Aorta (tissue), 5 donors: ENCODE results near the gene BMI1. TPM values are rescaled to one million over a fixed set of nuclear protein-coding genes. Genes with fewer than 3 reads are reported as not detected.
"Not testable (repeated sequence)": the region's sequence is repeated elsewhere in the genome, so short reads cannot be mapped to it uniquely, and the experiment has no call there.

Experiments
- ATAC-seq: fragments of 200-7000 bp; cut with Tn5 transposase; one replicate; pipeline ENCODE4 v1.9.1; 2022; ENCODE audit warnings: moderate library complexity; ENCODE audit not compliant: low FRiP score
- DNase-seq, 2 donors: peaks; one replicate each; pipeline ENCODE4 v3.0.0-alpha.2; 2020
- H3K27ac ChIP-seq, 2 donors: one replicate each; pipeline ENCODE4 v1.5.1; 2013; ENCODE audit warnings: low read length in 2 of 2, mild to moderate bottlenecking in 2 of 2, moderate library complexity in 2 of 2, control low read depth in 1 of 2, inconsistent platforms in 1 of 2, low read depth in 1 of 2
- H3K27me3 ChIP-seq, 2 donors: one replicate each; pipeline ENCODE4 v1.6.1; 2013; ENCODE audit warnings: control low read depth in 1 of 2, low read length in 1 of 2, mild to moderate bottlenecking in 1 of 2, moderate library complexity in 1 of 2; ENCODE audit not compliant: insufficient read depth in 2 of 2, control insufficient read depth in 1 of 2
- H3K36me3 ChIP-seq, 2 donors: one replicate each; pipeline ENCODE4 v1.6.1; 2013; ENCODE audit warnings: control low read depth in 1 of 2, low read length in 1 of 2, mild to moderate bottlenecking in 1 of 2; ENCODE audit not compliant: insufficient read depth in 2 of 2, control insufficient read depth in 1 of 2
- H3K4me1 ChIP-seq, 2 donors: one replicate each; pipeline ENCODE4 v1.6.1; 2013; ENCODE audit warnings: low read length in 2 of 2, control low read depth in 1 of 2, mild to moderate bottlenecking in 1 of 2, moderate library complexity in 1 of 2; ENCODE audit not compliant: insufficient read depth in 2 of 2, control insufficient read depth in 1 of 2
- H3K4me3 ChIP-seq, 2 donors: one replicate each; pipeline ENCODE4 v1.5.1; 2013; ENCODE audit warnings: low read length in 2 of 2, control low read depth in 1 of 2, mild to moderate bottlenecking in 1 of 2
- H3K9me3 ChIP-seq: one replicate; pipeline ENCODE4 v1.6.1; 2013; ENCODE audit warnings: mild to moderate bottlenecking, low read length; ENCODE audit not compliant: control insufficient read depth
- WGBS, 2 donors: extraction: QIAGEN DNeasy Blood & Tissue Kit; methylation state at CpG; one replicate each; pipeline ENCODE4 v1.1.7; 2013; 5-methylcytosine and 5-hydroxymethylcytosine counted together
- intact Hi-C, 2 donors: fragments of 100-400 bp; cut with DNase I; formaldehyde crosslinking; loops; one replicate each; pipeline versions ENCODE4 v1.14.2 to v1.15.0; 2022
- polyA plus RNA-seq, 2 donors: library from polyadenylated mRNA; stranded (reverse); fragments of 200-250 nt; gene quantifications; one replicate each; pipeline ENCODE4 v1.2.3, GENCODE V29; 2013
- total RNA-seq, 2 donors: library from RNA; stranded (reverse); fragmentation: NEBNext Ultra II Directional; extraction: Animal tissue kit (Norgen Biotek cat#: 25700); gene quantifications; one replicate each; pipeline ENCODE4 v1.2.1, GENCODE V29; 2021
- donor health status: healthy with polysubstance abuse.
- donor health status: Bipolar disorder and iron deficiency.
- donor health status: DM: no; HTN: no; CAD: no.
- donor health status: DM: no; HTN: no; CAD: no.
- donor health status: DM: yes; HTN: yes; CAD: no.

The BMI1 gene
- total and polyA plus RNA-seq, 4 donors: 40.8 to 61.4 (median 55.4) TPM

DNA sequence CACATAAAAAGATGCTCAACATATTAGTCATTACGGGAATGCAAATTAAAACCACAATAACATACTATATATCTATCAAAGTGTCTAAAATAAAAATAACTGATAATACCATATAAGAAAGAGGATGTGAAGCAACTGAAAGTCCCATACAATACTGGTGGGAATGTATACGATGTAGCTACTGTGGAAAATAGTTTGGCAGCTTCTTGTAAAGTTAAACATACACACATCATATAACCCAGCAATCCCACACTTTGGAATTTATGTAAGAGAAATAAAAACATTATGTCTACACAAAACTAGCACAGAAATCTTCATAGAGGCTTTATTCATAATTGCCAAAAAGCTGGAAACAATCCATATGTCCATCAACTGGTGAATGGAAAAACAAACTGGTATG is 15.2 kb upstream of the BMI1 start:
- no peak for DNase-seq
- intact Hi-C loops: no loop called here
- WGBS, 2 donors: 50 to 56% methylated on average over 2 of the region's 2 CpGs

GRCh38 chr10:22308390-22308789 is 12.5 kb upstream of the BMI1 start:
- Histone ChIP-seq H3K27me3 (no peaks in the 10 kb centered on the region), H3K27ac (no peak overlapping the region), H3K4me3 (no peak overlapping the region), H3K4me1 (no peaks in the 10 kb centered on the region), H3K36me3 (no peaks in the 10 kb centered on the region), H3K9me3 (no peaks in the 10 kb centered on the region)
- intact Hi-C loops: no loop called here
- ATAC-seq (no peak), DNase-seq (no peak)
- WGBS, 2 donors: 82 to 86% methylated on average over 2 of the region's 2 CpGs

More for the DNA sequence above, 15.2 kb upstream of the BMI1 start:
- Histone ChIP-seq H3K27me3 (no peaks in the 10 kb centered on the region), H3K4me3 (no peak overlapping the region), H3K9me3 (peaks cover 3% of the 10 kb centered on the region), H3K27ac (no peak overlapping the region), H3K4me1 (no peaks in the 10 kb centered on the region), H3K36me3 (no peaks in the 10 kb centered on the region)
- no peak for ATAC-seq

- Histone ChIP-seq H3K27ac (no peak overlapping the region), H3K4me1 (no peaks in the 10 kb centered on the region), H3K27me3 (no peaks in the 10 kb centered on the region), H3K9me3 (no peaks in the 10 kb centered on the region), H3K36me3 (no peaks in the 10 kb centered on the region), H3K4me3 (no peak overlapping the region)
- intact Hi-C loops: no loop called here
- DNase-seq: no peak
- WGBS, 2 donors: 96 to 97% methylated on average over 4 of the region's 4 CpGs
- ATAC-seq: no peak
These were observed 11.5 kb upstream of the BMI1 start for GRCh38 chr10:22309180-22310000.

- 97% methylated on average over 10 of the region's 10 CpGs for WGBS, 2 donors
- H3K4me1 ChIP-seq, H3K36me3 ChIP-seq, H3K9me3 ChIP-seq, DNase-seq, ATAC-seq, intact Hi-C loops, H3K4me3 ChIP-seq, H3K27me3 ChIP-seq, H3K27ac ChIP-seq: not testable (repeated sequence)
These were observed 10.9 kb upstream of the BMI1 start for GRCh38 chr10:22310012-22310411.

DNA sequence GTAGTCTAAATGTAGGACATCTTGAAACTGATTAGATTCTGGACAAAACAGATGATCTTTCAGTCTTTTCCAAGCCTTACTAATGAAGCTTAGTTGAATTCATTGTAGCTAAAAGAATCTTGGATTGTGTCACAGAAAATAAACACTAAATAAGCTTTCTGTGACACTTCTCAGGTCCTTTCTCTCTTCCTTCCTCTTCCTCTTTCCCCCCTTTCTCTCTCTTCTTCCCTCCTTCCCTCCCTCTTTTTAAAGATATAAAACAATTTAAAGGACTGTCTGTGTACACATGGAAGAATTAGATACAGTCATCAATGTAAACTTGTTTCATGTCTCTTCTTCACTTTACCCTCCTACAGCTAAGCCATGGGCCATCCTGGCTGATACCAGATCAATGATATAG is 10.0 kb upstream of the BMI1 start:
- Histone ChIP-seq H3K4me3 (no peak overlapping the region), H3K4me1 (no peaks in the 10 kb centered on the region), H3K27me3 (no peaks in the 10 kb centered on the region), H3K27ac (no peak overlapping the region), H3K9me3 (no peaks in the 10 kb centered on the region), H3K36me3 (no peaks in the 10 kb centered on the region)
- ATAC-seq (no peak), DNase-seq (no peak)
- intact Hi-C loops: no loop called here

DNA sequence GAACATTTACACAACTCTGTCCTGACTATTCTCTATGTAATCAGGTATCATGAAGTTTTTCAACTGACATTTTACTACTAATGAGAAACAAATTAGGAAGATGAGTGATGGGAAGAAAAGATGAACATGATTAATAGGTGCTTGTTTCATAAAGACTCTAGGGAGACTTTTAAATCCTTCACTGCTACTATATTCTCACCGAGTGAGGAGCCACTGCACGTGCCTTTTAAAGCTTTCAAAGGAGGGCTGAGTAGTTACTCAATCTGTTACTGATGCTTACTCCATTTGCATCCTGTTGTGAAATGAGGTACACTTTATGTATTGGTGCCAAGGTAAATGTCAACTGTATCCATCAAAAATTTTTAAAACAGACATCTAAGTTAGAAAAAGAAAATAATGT is 6.0 kb upstream of the BMI1 start:
- Histone ChIP-seq H3K4me3 (no peak overlapping the region), H3K9me3 (no peaks in the 10 kb centered on the region), H3K27me3 (no peaks in the 10 kb centered on the region), H3K4me1 (no peaks in the 10 kb centered on the region), H3K27ac (no peak overlapping the region), H3K36me3 (no peaks in the 10 kb centered on the region)
- 83 to 87% methylated on average over 2 of the region's 2 CpGs for WGBS, 2 donors
- ATAC-seq (no peak), DNase-seq (no peak)
- intact Hi-C loops: loop anchor here (5.0 kb wide), 2 partner anchors 63 to 313 kb away; partner anchors contain the start of gene DNAJC1 (in 1 of the 2)

GRCh38 chr10:22315455-22316285 is 5.2 kb upstream of the BMI1 start:
- intact Hi-C loops: loop anchor here (2.0 to 5.0 kb wide), 3 partner anchors 63 to 313 kb away; partner anchors contain the start of gene DNAJC1 (in 1 of the 2)
- DNase-seq (no peak), ATAC-seq (no peak)
- Histone ChIP-seq H3K27me3 (no peaks in the 10 kb centered on the region), H3K9me3 (no peaks in the 10 kb centered on the region), H3K4me3 (peak overlapping the region; percentile 68 to 73), H3K4me1 (no peaks in the 10 kb centered on the region), H3K27ac (peak overlapping the region in 1 of 2 donors; percentile 46), H3K36me3 (no peaks in the 10 kb centered on the region)
- 4 to 6% methylated on average over 27 to 53 of the region's 53 CpGs for WGBS, 2 donors

DNA sequence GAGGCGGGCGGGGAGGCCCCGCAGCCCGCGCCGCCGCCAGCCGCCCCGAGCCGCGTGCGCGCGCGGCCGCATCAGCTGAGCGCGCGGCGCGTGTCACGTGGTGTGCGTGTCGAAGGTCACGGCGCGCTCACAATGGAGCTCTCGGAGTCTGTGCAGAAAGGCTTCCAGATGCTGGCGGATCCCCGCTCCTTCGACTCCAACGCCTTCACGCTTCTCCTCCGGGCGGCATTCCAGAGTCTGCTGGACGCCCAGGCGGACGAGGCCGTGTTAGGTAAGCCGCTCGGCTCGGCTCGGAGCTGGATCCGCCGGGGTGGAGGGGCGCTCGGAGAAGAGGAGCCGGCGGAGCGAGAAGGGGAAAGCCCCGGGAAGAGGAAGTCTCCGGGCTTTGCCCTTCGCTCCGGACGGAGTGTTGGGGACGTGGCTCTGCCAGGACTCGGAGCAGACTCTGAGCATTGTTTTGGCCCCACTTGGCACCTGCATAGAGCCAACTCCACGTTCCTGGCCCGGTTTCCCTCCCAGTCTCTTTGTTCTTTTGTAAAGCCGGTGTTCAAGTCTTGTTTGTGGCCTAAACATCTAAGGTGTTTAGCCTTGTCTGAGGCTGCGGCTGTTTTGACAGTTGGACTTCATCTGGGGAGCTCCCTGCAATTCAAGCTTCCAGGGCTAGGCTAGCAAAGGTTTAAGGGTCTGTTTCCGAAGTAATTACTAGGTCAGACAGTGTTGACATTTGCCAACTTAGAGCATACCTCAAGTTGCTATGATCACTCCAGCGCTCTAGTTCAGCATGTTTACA is 4.4 kb upstream of the BMI1 start, which contains the start of gene COMMD3:
Gene COMMD3, plus strand, starts transcription at position 103 of the 790 bp plus-strand sequence. Its CDS starts 30 bp downstream, at position 133.
- H3K4me3 ChIP-seq: peak within 1 kb of the TSS; percentile 68 to 73
- no peaks in the 10 kb centered on the region for H3K4me1 ChIP-seq
- peak within 1 kb of the TSS in 1 of 2 donors; percentile 60 for H3K27ac ChIP-seq
- H3K36me3 ChIP-seq: no peaks in the 10 kb centered on the region
- H3K27me3 ChIP-seq: no peaks in the 10 kb centered on the region
- peak; percentile 93 to 95 for DNase-seq
- no peaks in the 10 kb centered on the region for H3K9me3 ChIP-seq
- ATAC-seq: peak; percentile 96
- intact Hi-C loops: loop anchor here (2.0 to 5.0 kb wide), 3 partner anchors 64 to 314 kb away; partner anchors contain the start of gene DNAJC1 (in 1 of the 2)
- WGBS, 2 donors: 1% methylated on average over 41 to 63 of the region's 63 CpGs
